Activated CD8-positive, alpha-beta memory T cell treated with anti-CD3 and anti-CD28 coated beads, Interleukin-2, amount 50 U/mL, for 4 hours (primary cell): Measurements from ENCODE around the gene REM2.

Experiments used
- DNase-seq: peaks from one replicate; pipeline ENCODE4 v3.0.0-alpha.2; 2020

REM2 gene

DNA sequence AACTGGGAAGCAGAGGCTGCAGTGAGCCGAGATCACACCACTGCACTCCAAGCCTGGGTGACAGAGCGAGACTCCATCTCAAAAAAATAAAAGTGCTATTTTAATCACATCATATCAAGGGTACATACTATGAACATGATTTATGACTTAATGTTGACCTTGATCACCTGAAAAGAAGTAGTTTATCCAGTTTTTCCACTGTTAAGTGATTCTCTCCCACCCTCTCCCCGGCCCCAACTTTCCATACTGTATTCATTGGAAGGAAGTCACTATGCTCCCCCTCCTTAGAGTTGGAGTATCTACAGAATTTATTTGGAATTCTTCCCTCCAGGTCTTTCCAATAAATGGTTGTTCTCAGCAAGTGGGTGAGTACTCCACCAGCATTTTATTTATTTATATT, 49.1 kb downstream of the REM2 start:
- no peak for DNase-seq

DNA sequence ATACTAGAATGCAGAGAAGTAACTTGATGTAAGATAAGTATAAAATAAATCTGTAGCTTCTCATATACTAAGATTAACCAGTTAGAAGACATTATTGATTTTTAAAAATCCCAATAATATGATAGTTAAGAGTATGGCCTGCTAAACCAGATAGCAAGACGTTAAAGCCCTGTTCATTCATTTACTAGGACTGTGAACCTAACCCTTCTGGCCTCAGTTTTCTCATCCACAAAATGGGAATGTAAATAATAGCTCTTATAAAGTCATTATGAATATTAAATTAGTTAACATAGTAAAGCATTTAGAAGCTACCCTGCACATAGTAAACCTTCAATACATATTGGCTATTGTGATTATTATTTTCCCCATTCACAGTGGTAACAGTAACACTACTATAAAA, 52.1 kb downstream of the REM2 start:
- no peak for DNase-seq
